ENCODE measurements around the gene KLHL20.

GRCh38 chr1:173705117-173705516, 9.7 kb upstream of the KLHL20 start:
- no peak for TF ChIP-seq CTCF (conservative IDR thresholded peaks at IDR 0.05; ENCODE audit: low read depth, low read length)
- no peak for TF ChIP-seq EZH2phosphoT487 (IDR thresholded peaks at IDR 0.05; ENCODE audit: borderline replicate concordance, low read length)
- TF ChIP-seq EZH2 (IDR thresholded peaks at IDR 0.05; ENCODE audit: low read length, unreplicated experiment): no peak
